ENCODE data around the gene RGP1. TPM values are rescaled to one million over a fixed set of nuclear protein-coding genes. Genes with fewer than 3 reads are reported as not detected.

The RGP1 gene, protein sequence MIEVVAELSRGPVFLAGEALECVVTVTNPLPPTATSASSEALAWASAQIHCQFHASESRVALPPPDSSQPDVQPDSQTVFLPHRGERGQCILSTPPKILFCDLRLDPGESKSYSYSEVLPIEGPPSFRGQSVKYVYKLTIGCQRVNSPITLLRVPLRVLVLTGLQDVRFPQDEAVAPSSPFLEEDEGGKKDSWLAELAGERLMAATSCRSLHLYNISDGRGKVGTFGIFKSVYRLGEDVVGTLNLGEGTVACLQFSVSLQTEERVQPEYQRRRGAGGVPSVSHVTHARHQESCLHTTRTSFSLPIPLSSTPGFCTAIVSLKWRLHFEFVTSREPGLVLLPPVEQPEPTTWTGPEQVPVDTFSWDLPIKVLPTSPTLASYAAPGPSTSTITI
- 10.0 and 11.9 TPM in 2 replicates for total RNA-seq (2012; rRNA removed)

DNA sequence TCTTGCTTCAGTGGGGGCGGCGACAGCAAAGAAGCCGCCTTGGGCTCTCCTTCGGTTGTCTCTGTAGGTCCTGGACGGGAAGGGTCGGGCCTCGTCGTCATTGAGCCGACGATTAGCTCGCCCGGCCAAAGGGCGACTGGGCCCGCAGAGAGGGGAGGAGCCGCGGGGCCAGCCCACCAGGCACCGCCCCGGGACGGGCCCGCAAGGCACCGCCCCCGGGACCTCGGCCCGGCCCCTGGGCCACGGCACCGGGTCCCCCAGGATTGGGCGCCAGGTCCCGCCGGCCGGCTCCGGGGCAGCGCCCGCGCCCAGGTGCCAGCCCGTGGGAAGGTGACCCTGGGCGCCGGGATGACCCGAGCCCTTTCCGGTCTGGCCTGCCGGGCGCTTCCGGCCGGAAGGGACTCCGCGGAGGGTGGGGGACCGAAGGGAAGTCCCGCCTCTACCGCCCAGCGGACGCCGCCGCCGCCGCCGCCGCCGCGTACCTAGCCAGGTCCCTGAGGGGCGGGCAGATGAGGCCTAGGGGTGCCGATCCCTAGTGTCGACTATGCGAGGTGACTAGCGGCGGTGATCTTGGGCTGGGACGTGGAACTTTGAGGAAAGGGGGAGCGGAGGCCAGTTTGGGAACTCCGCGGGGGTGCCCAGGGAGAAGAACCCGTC, at the start of gene RGP1, which contains the start of gene GBA2:
TSS of gene RGP1 (plus strand) at position 430 of the 657 bp plus-strand sequence. CDS start 469 bp downstream, outside the sequence.
TSS of gene GBA2 (minus strand) at position 371 of the 657 bp plus-strand sequence. CDS start 524 bp downstream, outside the sequence.
- peaks cover 45% of the 10 kb centered on the region for H3K36me3 ChIP-seq (ENCODE audit: insufficient read depth, low read length)
- no peaks in the 10 kb centered on the region for H3K27me3 ChIP-seq (ENCODE audit: control insufficient read depth, insufficient read depth, low read length)
- peaks cover 32% of the 10 kb centered on the region for H3K4me1 ChIP-seq (ENCODE audit: control insufficient read depth, insufficient read depth, low read length)
- H3K9ac ChIP-seq (ENCODE audit: low read depth, low read length), result peak within 1 kb of the TSS; percentile 94
- no peaks in the 10 kb centered on the region for H3K9me3 ChIP-seq (replicated peaks; ENCODE audit: low read length)
- H3K4me3 ChIP-seq (ENCODE audit: low read length), result peak within 1 kb of the TSS; percentile 89
- peak within 1 kb of the TSS; percentile 89 for H3K4me2 ChIP-seq (ENCODE audit: low read length)

DNA sequence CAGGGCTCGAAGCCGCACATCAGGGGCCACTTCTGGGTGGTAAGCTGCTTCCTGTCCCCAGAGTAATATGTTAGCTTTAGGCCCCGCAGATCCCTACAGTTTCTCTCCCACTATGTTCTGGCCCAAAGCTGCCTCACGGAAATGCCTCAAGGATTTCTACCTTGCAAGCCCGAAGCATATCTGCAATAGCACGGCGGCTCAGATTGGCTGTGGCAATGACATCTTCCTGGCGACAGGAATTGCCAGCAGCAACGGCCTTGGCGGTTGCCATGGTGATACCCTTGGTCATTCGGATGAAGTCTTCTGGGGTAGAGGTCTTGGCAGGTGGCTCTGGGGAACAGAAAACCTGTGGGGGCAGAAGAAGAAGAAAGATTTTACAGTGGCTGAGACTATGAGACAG, 49.1 kb upstream of the RGP1 start:
- Histone ChIP-seq H3K27me3 (ENCODE audit: control insufficient read depth, insufficient read depth, low read length) (no peaks in the 10 kb centered on the region), H3K4me1 (ENCODE audit: control insufficient read depth, insufficient read depth, low read length) (peaks cover 12% of the 10 kb centered on the region), H3K9ac (ENCODE audit: low read depth, low read length) (no peak overlapping the region), H3K4me2 (ENCODE audit: low read length) (no peak overlapping the region), H3K36me3 (ENCODE audit: insufficient read depth, low read length) (peaks cover 92% of the 10 kb centered on the region), H3K9me3 (replicated peaks; ENCODE audit: low read length) (no peaks in the 10 kb centered on the region), H3K4me3 (ENCODE audit: low read length) (no peak overlapping the region)

DNA sequence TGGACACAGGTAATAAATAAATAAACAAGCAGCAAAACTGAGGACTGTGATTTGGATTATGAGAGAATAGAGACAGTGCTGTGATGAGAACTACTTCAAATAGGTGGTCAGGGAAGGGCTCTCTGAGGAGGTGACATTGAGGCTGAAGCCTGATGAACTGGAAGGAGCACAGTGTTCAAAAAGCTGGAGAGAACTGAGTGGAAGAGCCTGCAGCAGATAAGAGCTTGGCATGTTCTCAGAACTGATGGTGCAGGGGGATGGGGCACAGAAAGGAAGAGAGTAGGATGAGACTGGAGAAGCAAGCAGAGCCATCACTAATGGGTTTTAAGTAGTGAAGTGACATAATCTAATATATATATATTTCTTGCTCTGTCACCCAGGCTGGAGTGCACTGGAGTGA, 48.1 kb upstream of the RGP1 start:
- Histone ChIP-seq H3K4me3 (ENCODE audit: low read length) (no peak overlapping the region), H3K27me3 (ENCODE audit: control insufficient read depth, insufficient read depth, low read length) (no peaks in the 10 kb centered on the region), H3K9me3 (replicated peaks; ENCODE audit: low read length) (no peaks in the 10 kb centered on the region), H3K36me3 (ENCODE audit: insufficient read depth, low read length) (peaks cover 97% of the 10 kb centered on the region), H3K4me2 (ENCODE audit: low read length) (no peak overlapping the region), H3K4me1 (ENCODE audit: control insufficient read depth, insufficient read depth, low read length) (peaks cover 7% of the 10 kb centered on the region), H3K9ac (ENCODE audit: low read depth, low read length) (no peak overlapping the region)

DNA sequence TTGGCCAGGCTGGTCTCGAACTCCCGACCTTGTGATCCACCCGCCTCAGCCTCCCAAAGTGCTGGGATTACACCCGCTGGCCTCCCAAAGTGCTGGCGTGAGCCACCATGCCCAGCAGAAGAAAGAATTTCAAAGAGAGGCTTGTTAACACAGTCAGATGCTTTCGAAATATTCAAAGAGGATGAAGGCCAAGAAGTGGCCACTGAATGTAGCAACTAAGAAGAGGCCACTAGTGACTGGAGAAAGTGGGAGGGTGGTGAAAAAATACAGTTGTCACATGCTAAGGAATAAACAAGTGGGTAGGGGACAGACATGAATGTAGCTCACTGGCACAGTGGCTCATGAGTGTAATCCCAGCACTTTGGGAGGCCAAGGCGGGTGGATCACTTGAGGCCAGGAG, 46.4 kb upstream of the RGP1 start:
- H3K36me3 ChIP-seq (ENCODE audit: insufficient read depth, low read length), result peaks cover 97% of the 10 kb centered on the region
- H3K9ac ChIP-seq (ENCODE audit: low read depth, low read length), result no peak overlapping the region
- H3K4me2 ChIP-seq (ENCODE audit: low read length), result no peak overlapping the region
- H3K9me3 ChIP-seq (replicated peaks; ENCODE audit: low read length), result no peaks in the 10 kb centered on the region
- H3K27me3 ChIP-seq (ENCODE audit: control insufficient read depth, insufficient read depth, low read length), result no peaks in the 10 kb centered on the region
- H3K4me3 ChIP-seq (ENCODE audit: low read length), result no peak overlapping the region
- H3K4me1 ChIP-seq (ENCODE audit: control insufficient read depth, insufficient read depth, low read length), result no peaks in the 10 kb centered on the region

DNA sequence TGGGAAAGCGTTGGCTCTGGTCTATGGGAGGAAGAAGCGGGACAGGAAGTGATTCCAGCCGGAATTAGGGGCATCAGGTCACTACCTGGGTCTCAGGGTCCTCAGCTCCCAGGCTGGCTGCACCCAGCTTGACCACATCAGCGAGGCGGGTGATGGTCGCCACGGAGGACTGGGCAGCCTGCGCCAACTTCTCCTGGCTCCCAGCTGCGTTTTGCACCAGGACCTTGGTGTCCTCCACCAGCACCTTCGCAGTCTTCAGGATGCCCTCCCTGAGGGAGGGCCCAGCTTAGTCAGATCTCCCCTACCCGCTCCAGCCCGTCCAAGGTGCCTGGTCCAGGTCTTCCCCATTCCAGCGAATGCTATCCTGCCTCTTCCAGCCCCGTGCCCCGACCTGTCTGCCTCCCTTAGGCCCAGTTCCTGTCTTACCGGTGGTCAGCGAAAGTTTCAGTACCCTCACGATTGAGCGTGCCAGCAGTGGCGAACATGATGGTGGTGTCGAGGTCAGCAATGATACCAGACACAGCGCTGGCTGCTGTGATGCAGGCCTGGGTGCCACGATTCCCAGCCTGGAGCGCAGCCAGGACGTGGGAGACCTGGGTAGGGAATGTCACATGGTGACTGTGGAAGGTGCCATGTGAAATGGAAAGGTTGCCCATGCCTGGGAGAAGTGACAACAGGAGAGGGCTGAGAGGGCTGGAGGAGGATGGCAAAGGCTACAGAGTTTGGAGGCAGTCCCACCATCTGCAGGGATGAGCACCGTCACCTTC, 45.0 kb upstream of the RGP1 start:
- peaks cover 97% of the 10 kb centered on the region for H3K36me3 ChIP-seq (ENCODE audit: insufficient read depth, low read length)
- no peak overlapping the region for H3K9ac ChIP-seq (ENCODE audit: low read depth, low read length)
- H3K27me3 ChIP-seq (ENCODE audit: control insufficient read depth, insufficient read depth, low read length), result no peaks in the 10 kb centered on the region
- no peaks in the 10 kb centered on the region for H3K9me3 ChIP-seq (replicated peaks; ENCODE audit: low read length)
- no peaks in the 10 kb centered on the region for H3K4me1 ChIP-seq (ENCODE audit: control insufficient read depth, insufficient read depth, low read length)
- no peak overlapping the region for H3K4me3 ChIP-seq (ENCODE audit: low read length)
- H3K4me2 ChIP-seq (ENCODE audit: low read length), result no peak overlapping the region

DNA sequence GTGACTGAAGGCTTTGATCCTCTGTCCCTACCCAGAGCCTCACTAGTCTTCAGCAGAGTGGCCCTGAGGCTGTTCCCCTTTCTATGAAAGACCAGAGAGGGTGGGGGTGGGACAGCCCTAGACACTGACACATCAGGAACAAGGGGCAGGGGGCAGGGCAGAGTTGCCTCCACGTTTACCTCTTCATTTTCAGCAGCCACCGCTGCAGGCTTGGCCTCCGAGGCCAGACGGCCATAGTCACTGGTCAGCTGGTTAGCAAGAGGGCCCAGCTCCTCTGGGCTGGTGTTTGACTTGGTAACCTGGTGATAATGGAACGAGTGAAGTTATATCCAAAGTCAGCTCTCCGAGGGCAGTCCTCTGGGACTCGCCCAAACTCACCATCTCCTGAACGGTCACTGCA, 43.7 kb upstream of the RGP1 start:
- Histone ChIP-seq H3K9me3 (replicated peaks; ENCODE audit: low read length) (no peaks in the 10 kb centered on the region), H3K36me3 (ENCODE audit: insufficient read depth, low read length) (peaks cover 91% of the 10 kb centered on the region), H3K4me3 (ENCODE audit: low read length) (no peak overlapping the region), H3K9ac (ENCODE audit: low read depth, low read length) (no peak overlapping the region), H3K4me2 (ENCODE audit: low read length) (no peak overlapping the region), H3K4me1 (ENCODE audit: control insufficient read depth, insufficient read depth, low read length) (no peaks in the 10 kb centered on the region), H3K27me3 (ENCODE audit: control insufficient read depth, insufficient read depth, low read length) (no peaks in the 10 kb centered on the region)

DNA sequence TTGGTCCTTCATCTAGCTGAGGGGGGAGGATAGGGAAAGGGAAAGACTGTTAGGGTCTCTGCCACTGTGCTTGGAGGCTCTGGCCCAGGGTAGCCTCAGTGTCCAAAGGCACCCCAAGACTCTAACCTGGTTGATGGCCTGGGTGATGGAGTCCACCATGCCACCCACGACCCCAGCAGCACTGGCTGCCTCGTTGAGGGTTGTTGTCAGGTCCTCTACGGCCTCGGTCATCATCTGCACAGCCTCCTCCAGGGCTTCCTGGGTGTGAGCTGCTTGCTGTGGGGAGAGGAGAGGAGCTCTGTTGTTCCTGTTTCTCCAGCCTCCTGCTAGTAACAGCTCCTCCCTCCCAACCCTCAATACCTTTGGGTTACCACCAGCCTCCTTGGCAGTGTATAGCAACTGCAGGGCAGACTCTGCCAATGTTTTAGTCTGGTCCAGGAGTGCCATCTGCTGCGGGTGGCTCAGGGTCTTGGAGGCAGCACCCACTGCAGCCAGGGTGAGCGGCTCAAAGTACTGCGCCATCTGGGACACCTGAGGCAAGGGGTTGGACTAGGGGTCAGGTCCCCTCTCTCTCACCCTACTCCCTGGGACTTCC, 43.2 kb upstream of the RGP1 start:
- Histone ChIP-seq H3K9ac (ENCODE audit: low read depth, low read length) (no peak overlapping the region), H3K36me3 (ENCODE audit: insufficient read depth, low read length) (peaks cover 91% of the 10 kb centered on the region), H3K9me3 (replicated peaks; ENCODE audit: low read length) (no peaks in the 10 kb centered on the region), H3K27me3 (ENCODE audit: control insufficient read depth, insufficient read depth, low read length) (no peaks in the 10 kb centered on the region), H3K4me3 (ENCODE audit: low read length) (no peak overlapping the region), H3K4me2 (ENCODE audit: low read length) (no peak overlapping the region), H3K4me1 (ENCODE audit: control insufficient read depth, insufficient read depth, low read length) (no peaks in the 10 kb centered on the region)

DNA sequence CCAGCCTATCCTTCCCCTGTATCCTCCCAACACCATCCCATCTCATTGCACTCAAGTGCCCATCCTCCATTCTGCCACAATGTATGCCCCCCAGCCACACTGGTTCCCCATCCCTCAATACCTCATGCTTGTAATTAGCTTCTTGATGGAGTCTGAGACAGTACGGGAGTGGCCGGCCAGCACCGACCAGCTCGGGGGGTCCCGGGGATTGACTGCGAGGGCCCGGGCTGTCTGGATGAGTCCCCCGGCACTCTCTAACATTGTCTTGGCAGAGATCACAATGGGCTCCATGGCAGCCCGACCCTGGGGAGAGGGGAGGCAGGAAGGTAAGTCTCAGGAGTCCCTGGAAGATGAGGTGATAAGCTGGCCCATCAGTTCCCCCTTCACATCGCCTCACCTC, 42.1 kb upstream of the RGP1 start:
- H3K9ac ChIP-seq (ENCODE audit: low read depth, low read length), result no peak overlapping the region
- H3K4me2 ChIP-seq (ENCODE audit: low read length), result no peak overlapping the region
- H3K4me1 ChIP-seq (ENCODE audit: control insufficient read depth, insufficient read depth, low read length), result no peaks in the 10 kb centered on the region
- H3K4me3 ChIP-seq (ENCODE audit: low read length), result no peak overlapping the region
- H3K36me3 ChIP-seq (ENCODE audit: insufficient read depth, low read length), result peaks cover 91% of the 10 kb centered on the region
- H3K27me3 ChIP-seq (ENCODE audit: control insufficient read depth, insufficient read depth, low read length), result no peaks in the 10 kb centered on the region
- no peaks in the 10 kb centered on the region for H3K9me3 ChIP-seq (replicated peaks; ENCODE audit: low read length)

DNA sequence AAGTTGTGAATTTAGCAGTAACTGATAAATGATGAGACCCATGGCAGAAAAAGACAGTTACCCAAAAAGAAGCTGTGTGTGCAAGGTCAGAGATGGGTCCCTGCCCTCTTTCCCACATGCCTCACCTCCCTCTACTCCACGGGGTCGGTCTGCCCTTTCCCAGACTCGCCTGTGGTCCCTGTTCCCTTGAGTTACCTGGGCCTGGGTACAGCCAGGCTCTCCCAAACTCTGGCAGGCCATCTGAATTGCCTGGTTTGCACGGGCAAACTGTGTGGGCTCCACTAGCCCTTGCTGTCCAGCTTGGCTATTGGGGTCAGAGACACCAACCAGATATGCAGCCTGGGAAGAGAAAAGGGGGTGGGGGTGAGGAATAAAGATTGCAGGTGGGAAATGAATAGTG, 40.9 kb upstream of the RGP1 start:
- Histone ChIP-seq H3K9me3 (replicated peaks; ENCODE audit: low read length) (no peaks in the 10 kb centered on the region), H3K27me3 (ENCODE audit: control insufficient read depth, insufficient read depth, low read length) (no peaks in the 10 kb centered on the region), H3K9ac (ENCODE audit: low read depth, low read length) (no peak overlapping the region), H3K4me1 (ENCODE audit: control insufficient read depth, insufficient read depth, low read length) (no peaks in the 10 kb centered on the region), H3K36me3 (ENCODE audit: insufficient read depth, low read length) (peaks cover 93% of the 10 kb centered on the region), H3K4me3 (ENCODE audit: low read length) (no peak overlapping the region), H3K4me2 (ENCODE audit: low read length) (no peak overlapping the region)

DNA sequence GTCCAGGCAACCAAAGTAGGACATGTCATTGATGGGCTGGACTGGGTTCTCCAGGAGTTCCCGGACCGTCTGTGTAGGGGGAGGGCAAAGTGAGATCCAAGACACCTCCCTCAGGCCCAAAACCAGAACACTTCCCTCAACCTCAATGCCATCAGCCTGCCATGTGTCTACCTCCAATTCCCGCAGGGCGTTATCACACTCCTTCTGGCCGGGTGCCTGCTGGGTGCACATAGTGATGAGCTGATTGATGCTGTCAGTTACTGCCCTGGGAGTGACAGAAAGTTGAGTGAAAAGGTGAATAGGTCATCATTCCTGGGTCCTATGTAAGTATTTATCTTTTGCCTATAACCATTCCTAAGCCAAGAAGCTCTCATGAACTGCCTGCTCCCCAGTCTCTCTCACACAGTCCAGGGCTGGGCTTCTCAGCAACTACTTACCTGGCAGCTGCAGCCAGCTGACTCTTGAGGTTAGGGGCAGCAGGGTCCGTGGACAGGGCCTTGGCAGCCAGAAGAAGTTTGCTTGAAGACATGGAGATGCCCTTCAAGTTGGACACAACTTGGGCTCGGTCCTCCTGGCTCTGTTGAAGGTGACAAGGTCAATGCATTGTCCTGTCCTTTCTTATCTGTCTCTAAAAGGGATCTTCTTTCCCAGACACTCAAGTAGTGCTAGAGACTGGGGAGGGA, 38.1 kb upstream of the RGP1 start:
- H3K27me3 ChIP-seq (ENCODE audit: control insufficient read depth, insufficient read depth, low read length), result no peaks in the 10 kb centered on the region
- H3K9me3 ChIP-seq (replicated peaks; ENCODE audit: low read length), result no peaks in the 10 kb centered on the region
- H3K4me2 ChIP-seq (ENCODE audit: low read length), result no peak overlapping the region
- H3K4me1 ChIP-seq (ENCODE audit: control insufficient read depth, insufficient read depth, low read length), result no peaks in the 10 kb centered on the region
- H3K4me3 ChIP-seq (ENCODE audit: low read length), result no peak overlapping the region
- H3K9ac ChIP-seq (ENCODE audit: low read depth, low read length), result no peak overlapping the region
- peaks cover 89% of the 10 kb centered on the region for H3K36me3 ChIP-seq (ENCODE audit: insufficient read depth, low read length)
